H54 (cell line): Measurements from ENCODE around the gene NSD1.
"Not testable (repeated sequence)": the region's sequence is repeated elsewhere in the genome, so short reads cannot be mapped to it uniquely, and the experiment has no call there.

Experiments used
- DNase-seq: peaks from one replicate; pipeline ENCODE4 v3.0.0; 2011; ENCODE audit warnings: low spot score, mixed read lengths; ENCODE audit not compliant: insufficient read length
- FAIRE-seq: peaks from 3 replicates; lab custom pipeline; 2011; peaks lifted over from hg19 to GRCh38; lab: Jason Lieb, UNC
- POLR2A ChIP-seq: IDR thresholded peaks from 2 replicates; pipeline ENCODE4 v1.6.1; 2011; ENCODE audit warnings: low read depth, mild to moderate bottlenecking, low read length

The NSD1 gene

GRCh38 chr5:177154003-177154643, 20.6 kb downstream of the NSD1 start:
- DNase-seq: no peak

DNA sequence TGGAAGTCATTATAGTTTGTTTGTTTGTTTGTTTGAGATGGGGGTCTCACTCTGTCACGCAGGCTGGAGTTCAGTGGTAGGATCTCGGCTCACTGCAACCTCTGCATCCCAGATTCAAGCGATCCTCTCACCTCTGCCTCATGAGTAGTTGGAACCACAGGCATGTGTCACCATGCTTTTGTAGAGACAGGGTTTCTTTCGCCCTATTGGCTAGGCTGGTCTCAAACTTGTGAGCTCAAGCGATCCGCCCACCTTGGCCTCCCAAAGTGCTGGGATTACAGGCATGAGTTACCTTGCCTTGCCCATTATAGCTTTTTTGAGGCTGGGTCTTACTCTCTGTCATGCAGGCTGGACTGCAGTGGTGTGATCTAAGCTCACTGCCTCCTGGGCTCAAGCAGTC, 28.8 kb downstream of the NSD1 start:
- FAIRE-seq (no peak), DNase-seq (no peak)
- TF ChIP-seq POLR2A: no peak

More at GRCh38 chr5:177154003-177154643, 20.6 kb downstream of the NSD1 start:
- no peak for FAIRE-seq
- TF ChIP-seq POLR2A: no peak

GRCh38 chr5:177163500-177163899, 29.9 kb downstream of the NSD1 start:
- no peak for DNase-seq
- no peak for FAIRE-seq
- no peak for TF ChIP-seq POLR2A

DNA sequence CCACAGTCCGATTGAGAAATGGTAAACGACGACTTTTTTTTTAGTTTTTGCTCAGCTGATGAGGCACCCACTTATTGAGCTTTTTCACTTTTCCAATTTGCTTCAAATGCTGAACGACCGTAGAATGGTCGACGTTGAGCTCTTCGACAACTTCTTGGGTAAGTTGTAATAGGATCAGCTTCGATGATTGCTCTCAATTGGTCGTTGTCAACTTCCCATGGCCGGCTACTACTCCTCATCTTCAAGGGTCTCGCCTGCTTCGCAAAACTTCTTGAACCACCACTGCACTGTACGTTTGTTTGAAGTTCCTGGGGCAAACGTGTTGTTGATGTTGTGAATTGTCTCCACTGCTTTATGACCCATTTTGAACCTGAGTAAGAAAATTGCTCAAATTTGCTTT, 35.7 kb downstream of the NSD1 start:
- FAIRE-seq (no peak), DNase-seq (no peak)
- no peak for TF ChIP-seq POLR2A

GRCh38 chr5:177171961-177172360, 38.4 kb downstream of the NSD1 start:
- FAIRE-seq (no peak), DNase-seq (no peak)
- TF ChIP-seq POLR2A: no peak

DNA sequence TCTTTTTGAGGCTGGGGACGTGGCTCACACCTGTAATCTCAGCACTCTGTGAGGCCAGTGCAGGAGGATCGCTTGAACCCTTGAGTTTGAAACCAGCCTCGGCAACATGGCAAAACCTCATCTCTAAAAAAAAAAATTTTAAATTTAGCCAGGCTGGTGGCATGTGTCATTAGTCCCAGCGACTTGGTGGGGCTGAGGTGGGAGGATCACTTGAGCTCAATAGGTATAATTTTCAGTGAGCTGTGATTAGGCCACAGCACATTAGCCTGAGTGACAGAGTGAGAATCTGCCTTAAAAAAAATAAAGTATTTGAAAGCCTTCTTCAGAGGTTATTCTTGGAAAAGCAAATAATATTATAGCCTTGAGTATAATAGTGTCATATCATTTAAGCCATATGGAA, 41.8 kb downstream of the NSD1 start:
- FAIRE-seq (no peak), DNase-seq (no peak)
- TF ChIP-seq POLR2A: no peak

GRCh38 chr5:177176175-177176711, 42.7 kb downstream of the NSD1 start:
- no peak for DNase-seq
- TF ChIP-seq POLR2A: no peak
- no peak for FAIRE-seq

DNA sequence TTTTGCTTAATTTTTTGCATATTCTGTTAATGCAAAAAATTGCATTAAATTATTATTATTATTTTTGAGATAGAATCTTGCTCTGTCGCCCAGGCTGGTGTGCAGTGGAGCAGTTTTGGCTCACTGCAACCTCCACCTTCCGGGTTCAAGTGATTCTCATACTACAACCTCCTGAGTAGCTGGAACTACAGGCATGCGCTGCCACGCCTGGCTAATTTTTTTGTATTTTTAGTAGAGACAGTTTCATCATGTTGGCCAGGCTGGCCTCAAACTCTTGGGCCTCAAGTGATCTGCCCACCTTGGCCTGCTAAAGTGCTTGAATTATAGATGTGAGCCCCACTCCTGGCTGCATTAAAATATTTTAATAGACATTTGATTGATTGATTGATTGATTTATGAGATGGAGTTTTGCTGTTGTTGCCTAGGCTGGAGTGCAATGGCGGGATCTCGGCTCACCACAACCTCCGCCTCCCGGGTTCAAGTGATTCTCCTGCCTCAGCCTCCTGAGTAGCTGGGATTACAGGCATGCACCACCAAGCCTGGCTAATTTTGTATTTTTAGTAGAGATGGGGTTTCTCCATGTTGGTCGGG, 44.4 kb downstream of the NSD1 start:
- not testable (repeated sequence) for DNase-seq, FAIRE-seq

GRCh38 chr5:177178733-177179304, 45.2 kb downstream of the NSD1 start:
- FAIRE-seq (no peak), DNase-seq (no peak)
- no peak for TF ChIP-seq POLR2A

DNA sequence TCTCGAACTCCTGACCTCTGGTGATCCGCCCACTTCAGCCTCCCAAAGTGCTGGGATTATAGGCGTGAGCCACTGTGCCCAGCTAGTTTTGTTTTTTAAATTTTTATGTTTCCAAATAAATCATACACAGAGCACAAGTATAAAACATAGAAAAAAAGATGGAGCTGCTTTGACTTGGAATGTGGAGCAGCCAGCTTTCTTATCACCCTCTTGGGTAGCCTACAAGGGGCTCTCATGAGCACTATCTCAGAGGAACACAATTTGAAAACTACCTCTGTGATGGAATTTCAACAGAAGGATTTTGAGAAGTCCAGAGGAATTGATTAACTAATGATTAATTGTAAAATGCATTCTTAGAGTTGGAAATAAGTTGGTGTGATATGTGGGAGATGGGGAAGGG, 45.9 kb downstream of the NSD1 start:
- no peak for FAIRE-seq
- no peak for TF ChIP-seq POLR2A
- no peak for DNase-seq

GRCh38 chr5:177183142-177183541, 49.6 kb downstream of the NSD1 start:
- FAIRE-seq: no peak
- no peak for DNase-seq
- TF ChIP-seq POLR2A: no peak

DNA sequence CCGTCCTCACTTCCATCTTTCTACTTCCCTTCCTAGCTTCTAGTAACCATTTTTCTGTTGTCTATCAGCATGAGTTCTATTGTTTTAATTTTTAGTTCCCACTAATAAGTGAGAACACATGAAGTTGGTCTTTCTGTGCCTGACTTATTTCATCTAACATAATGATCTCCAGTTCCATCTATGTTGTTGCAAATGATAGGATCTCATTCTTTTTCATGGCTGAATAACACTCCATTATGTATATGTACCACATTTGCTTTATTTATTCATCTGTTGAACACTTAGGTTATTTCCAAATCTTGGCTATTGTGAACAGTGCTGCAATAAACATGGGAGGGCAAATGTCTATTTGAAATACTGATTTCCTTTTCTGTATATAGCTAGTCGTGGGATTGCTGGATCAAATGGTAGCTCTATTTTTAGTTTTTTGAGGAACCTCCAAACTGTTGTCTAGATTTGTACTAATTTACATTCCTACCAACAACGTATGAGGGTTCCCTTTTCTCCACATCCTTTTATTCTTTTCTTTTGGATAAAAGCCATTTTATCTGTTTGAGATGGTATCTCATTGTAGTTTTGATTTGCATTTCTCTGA, 50.3 kb downstream of the NSD1 start:
- no peak for DNase-seq
- FAIRE-seq: no peak
- no peak for TF ChIP-seq POLR2A

- TF ChIP-seq POLR2A: no peak
- DNase-seq (no peak), FAIRE-seq (no peak)
These were observed 52.4 kb downstream of the NSD1 start for GRCh38 chr5:177185993-177186392.

GRCh38 chr5:177186645-177187044, 53.1 kb downstream of the NSD1 start:
- TF ChIP-seq POLR2A: no peak
- DNase-seq (no peak), FAIRE-seq (no peak)

DNA sequence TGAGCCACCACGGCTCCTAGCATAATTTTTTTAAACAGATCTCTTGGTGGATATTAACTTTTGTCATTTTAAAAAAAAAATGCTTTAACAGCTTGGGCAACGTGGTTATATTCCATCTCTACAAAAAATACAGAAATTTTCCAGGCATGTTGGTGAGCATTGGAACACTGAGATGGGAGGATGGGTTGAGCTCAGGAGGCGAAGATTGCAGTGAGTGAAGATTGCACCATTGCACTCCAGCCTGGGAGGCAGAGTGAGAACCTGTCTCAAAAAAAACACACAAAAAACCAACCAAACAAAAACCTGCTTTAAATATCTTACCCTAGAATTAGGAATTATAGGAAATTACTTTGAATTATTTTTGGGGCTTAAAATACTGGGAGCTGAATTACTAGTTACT, 55.2 kb downstream of the NSD1 start:
- DNase-seq: no peak
- FAIRE-seq: no peak
- no peak for TF ChIP-seq POLR2A
